Neutrophil (primary cell): ENCODE data around the gene KCNJ15.

Experiments used
- H3K27ac ChIP-seq: fragments of 200-600 bp; sonication (generic); 2 replicates; pipeline ENCODE4 v1.5.1; 2016; ENCODE audit warnings: mild to moderate bottlenecking, moderate library complexity
- H3K27me3 ChIP-seq: fragments of 200-600 bp; sonication (generic); 2 replicates; pipeline ENCODE4 v1.6.0; 2016; ENCODE audit warnings: mild to moderate bottlenecking
- H3K36me3 ChIP-seq: fragments of 200-600 bp; sonication (generic); 2 replicates; pipeline ENCODE4 v1.5.1; 2017
- H3K4me1 ChIP-seq, 2 experiments: fragments of 200-600 bp in 1 of 2; sonication (generic) in 1 of 2; 1 replicate in 1 of 2; 2 replicates in 1 of 2; pipeline versions ENCODE4 v1.5.1 to v1.6.1; 2013 to 2016; ENCODE audit warnings: low read depth in 1 of 2, low read length in 1 of 2, mild to moderate bottlenecking in 1 of 2, moderate library complexity in 1 of 2; ENCODE audit not compliant: control insufficient read depth in 1 of 2, insufficient read depth in 1 of 2
- H3K4me3 ChIP-seq, 2 experiments: fragments of 200-600 bp in 1 of 2; sonication (generic) in 1 of 2; 1 replicate in 1 of 2; 2 replicates in 1 of 2; pipeline ENCODE4 v1.5.1; 2013 to 2016; ENCODE audit warnings: low read depth in 1 of 2, low read length in 1 of 2, mild to moderate bottlenecking in 1 of 2, moderate library complexity in 1 of 2
- H3K9me3 ChIP-seq: fragments of 200-600 bp; sonication (generic); 2 replicates; pipeline ENCODE4 v1.5.1; 2016
- TF ChIP-seq, protein P1 (sequence below): fragments of 200-600 bp; sonication (generic); IDR thresholded peaks from 2 replicates; pipeline ENCODE4 v1.5.1; 2016; ENCODE audit warnings: antibody characterized with exemption

The KCNJ15 gene

DNA sequence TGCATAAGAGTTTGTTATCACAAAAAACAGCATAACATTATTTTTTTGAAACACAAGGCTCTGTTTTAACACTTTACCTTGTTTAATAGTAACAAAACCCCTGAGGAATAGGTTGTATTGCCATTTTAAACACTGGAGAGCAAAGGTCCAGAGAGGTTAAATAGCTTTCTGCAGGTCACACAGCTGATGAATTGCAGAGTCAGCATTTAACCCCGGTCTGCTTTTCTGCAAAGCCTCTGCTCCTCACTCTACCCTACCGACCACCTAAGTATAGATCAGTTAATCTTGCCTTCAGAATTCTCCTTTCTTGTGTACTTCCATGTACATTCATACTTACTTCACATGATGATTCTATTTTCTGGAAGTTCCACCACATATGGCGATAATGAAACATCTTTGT lies 42.0 kb downstream of the KCNJ15 start:
- TF ChIP-seq, protein P1, sequence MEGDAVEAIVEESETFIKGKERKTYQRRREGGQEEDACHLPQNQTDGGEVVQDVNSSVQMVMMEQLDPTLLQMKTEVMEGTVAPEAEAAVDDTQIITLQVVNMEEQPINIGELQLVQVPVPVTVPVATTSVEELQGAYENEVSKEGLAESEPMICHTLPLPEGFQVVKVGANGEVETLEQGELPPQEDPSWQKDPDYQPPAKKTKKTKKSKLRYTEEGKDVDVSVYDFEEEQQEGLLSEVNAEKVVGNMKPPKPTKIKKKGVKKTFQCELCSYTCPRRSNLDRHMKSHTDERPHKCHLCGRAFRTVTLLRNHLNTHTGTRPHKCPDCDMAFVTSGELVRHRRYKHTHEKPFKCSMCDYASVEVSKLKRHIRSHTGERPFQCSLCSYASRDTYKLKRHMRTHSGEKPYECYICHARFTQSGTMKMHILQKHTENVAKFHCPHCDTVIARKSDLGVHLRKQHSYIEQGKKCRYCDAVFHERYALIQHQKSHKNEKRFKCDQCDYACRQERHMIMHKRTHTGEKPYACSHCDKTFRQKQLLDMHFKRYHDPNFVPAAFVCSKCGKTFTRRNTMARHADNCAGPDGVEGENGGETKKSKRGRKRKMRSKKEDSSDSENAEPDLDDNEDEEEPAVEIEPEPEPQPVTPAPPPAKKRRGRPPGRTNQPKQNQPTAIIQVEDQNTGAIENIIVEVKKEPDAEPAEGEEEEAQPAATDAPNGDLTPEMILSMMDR = no peak
- Histone ChIP-seq H3K27me3 (no peaks in the 10 kb centered on the region), H3K27ac (peak overlapping the region; percentile 91), H3K36me3 (peaks cover 85% of the 10 kb centered on the region), H3K4me1 (peaks cover 79 to 81% of the 10 kb centered on the region in 2 experiments), H3K9me3 (no peaks in the 10 kb centered on the region), H3K4me3 (no peak overlapping the region)

- TF ChIP-seq, protein P1 = no peak
- Histone ChIP-seq H3K4me3 (no peak overlapping the region), H3K27ac (peak overlapping the region; percentile 91), H3K4me1 (peaks cover 71 to 75% of the 10 kb centered on the region in 2 experiments), H3K9me3 (no peaks in the 10 kb centered on the region), H3K27me3 (no peaks in the 10 kb centered on the region), H3K36me3 (peaks cover 78% of the 10 kb centered on the region)
Observed at GRCh38 chr21:38299671-38300070, 42.9 kb downstream of the KCNJ15 start.

DNA sequence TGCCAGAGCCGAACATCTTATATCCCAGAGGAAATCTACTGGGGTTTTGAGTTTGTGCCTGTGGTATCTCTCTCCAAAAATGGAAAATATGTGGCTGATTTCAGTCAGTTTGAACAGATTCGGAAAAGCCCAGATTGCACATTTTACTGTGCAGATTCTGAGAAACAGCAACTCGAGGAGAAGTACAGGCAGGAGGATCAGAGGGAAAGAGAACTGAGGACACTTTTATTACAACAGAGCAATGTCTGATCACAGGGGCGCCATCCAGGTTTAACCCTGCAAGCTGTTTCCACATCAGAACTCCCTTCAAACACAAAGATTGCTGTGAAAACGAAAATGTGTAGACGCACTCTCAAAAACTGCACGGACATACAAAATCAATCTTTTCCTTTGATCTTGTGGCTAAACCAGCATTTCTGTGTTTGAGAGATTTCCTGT lies 43.4 kb downstream of the KCNJ15 start:
- peak overlapping the region; percentile 91 for H3K27ac ChIP-seq
- peak overlapping the region in 1 of 2 experiments; percentile 1 for H3K4me3 ChIP-seq
- peaks cover 66 to 70% of the 10 kb centered on the region in 2 experiments for H3K4me1 ChIP-seq
- peaks cover 74% of the 10 kb centered on the region for H3K36me3 ChIP-seq
- no peaks in the 10 kb centered on the region for H3K27me3 ChIP-seq
- H3K9me3 ChIP-seq = no peaks in the 10 kb centered on the region
- TF ChIP-seq, protein P1 = no peak

- H3K36me3 ChIP-seq = peaks cover 66% of the 10 kb centered on the region
- no peaks in the 10 kb centered on the region for H3K9me3 ChIP-seq
- H3K4me3 ChIP-seq = no peak overlapping the region
- TF ChIP-seq, protein P1 = no peak
- peak overlapping the region; percentile 91 for H3K27ac ChIP-seq
- H3K4me1 ChIP-seq = peaks cover 58 to 67% of the 10 kb centered on the region in 2 experiments
- H3K27me3 ChIP-seq = no peaks in the 10 kb centered on the region
Observed at GRCh38 chr21:38301321-38302214, 44.8 kb downstream of the KCNJ15 start.

GRCh38 chr21:38303300-38303699 lies 46.5 kb downstream of the KCNJ15 start:
- H3K9me3 ChIP-seq = no peaks in the 10 kb centered on the region
- H3K4me1 ChIP-seq = peaks cover 49 to 57% of the 10 kb centered on the region in 2 experiments
- peaks cover 49% of the 10 kb centered on the region for H3K36me3 ChIP-seq
- H3K27me3 ChIP-seq = no peaks in the 10 kb centered on the region
- H3K4me3 ChIP-seq = no peak overlapping the region
- TF ChIP-seq, protein P1 = no peak
- H3K27ac ChIP-seq = peak overlapping the region; percentile 54
